ENCODE data around the gene PODNL1.

The PODNL1 gene

DNA sequence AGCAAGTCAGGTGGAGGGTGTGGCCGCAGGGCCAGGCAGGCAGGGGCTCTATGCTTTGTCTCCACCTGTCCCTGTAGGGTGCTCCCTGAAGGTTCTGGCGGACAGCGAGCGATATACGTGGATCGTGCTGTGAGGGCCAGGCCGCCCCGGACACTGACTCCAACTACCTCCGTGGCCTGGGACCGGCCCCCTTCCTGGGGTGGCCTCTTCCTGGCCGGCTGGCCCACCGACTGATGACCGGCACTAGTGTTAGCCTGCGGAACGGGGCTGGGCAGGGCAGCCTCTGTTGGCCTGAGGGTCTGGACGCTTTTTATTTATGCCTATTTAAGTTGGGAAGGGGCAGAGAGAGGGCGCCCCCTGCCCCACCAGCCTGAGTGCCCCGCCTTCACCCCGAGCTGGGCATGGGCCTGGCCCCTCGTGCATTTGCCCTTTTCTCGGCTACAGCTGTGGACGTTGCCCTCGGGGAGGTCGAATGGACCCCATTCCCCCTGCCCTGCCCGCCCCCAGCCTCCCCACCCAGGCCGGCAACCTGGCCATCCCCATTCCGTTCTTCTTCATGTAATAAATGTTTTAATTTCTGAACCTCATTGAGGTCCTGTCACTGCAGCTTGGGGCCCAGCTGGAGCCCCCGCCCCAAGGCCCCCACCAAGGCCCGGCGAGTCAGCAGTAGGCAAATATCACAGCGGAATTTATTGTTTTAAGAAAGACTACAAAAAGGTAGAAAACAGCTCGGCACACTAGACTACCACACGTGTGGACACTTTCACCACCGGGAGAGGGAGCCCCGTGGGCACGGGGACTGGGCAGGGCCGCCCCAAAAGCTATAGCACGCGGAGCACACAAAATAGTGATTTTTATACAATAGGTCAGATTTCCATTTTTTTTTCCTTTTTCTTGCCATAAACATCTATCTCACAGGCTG lies 22.9 kb upstream of the PODNL1 start:
- Histone ChIP-seq H3K4me1 (no peaks in the 10 kb centered on the region), H3K9ac (no peak overlapping the region), H3K79me2 (no peaks in the 10 kb centered on the region), H3K27me3 (ENCODE audit: control insufficient read depth, insufficient read depth, low read length) (no peaks in the 10 kb centered on the region), H3K36me3 (ENCODE audit: control insufficient read depth, insufficient read depth, low read length) (no peaks in the 10 kb centered on the region), H3K4me2 (ENCODE audit: low read length) (no peak overlapping the region), H3K4me3 (ENCODE audit: low read depth, low read length) (no peak overlapping the region), H3K27ac (no peak overlapping the region), H3K9me3 (ENCODE audit: control insufficient read depth, low read length) (no peaks in the 10 kb centered on the region), H2AFZ (no peak overlapping the region)
- TF ChIP-seq, protein P1, sequence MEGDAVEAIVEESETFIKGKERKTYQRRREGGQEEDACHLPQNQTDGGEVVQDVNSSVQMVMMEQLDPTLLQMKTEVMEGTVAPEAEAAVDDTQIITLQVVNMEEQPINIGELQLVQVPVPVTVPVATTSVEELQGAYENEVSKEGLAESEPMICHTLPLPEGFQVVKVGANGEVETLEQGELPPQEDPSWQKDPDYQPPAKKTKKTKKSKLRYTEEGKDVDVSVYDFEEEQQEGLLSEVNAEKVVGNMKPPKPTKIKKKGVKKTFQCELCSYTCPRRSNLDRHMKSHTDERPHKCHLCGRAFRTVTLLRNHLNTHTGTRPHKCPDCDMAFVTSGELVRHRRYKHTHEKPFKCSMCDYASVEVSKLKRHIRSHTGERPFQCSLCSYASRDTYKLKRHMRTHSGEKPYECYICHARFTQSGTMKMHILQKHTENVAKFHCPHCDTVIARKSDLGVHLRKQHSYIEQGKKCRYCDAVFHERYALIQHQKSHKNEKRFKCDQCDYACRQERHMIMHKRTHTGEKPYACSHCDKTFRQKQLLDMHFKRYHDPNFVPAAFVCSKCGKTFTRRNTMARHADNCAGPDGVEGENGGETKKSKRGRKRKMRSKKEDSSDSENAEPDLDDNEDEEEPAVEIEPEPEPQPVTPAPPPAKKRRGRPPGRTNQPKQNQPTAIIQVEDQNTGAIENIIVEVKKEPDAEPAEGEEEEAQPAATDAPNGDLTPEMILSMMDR (IDR thresholded peaks at IDR 0.05) = no peak

DNA sequence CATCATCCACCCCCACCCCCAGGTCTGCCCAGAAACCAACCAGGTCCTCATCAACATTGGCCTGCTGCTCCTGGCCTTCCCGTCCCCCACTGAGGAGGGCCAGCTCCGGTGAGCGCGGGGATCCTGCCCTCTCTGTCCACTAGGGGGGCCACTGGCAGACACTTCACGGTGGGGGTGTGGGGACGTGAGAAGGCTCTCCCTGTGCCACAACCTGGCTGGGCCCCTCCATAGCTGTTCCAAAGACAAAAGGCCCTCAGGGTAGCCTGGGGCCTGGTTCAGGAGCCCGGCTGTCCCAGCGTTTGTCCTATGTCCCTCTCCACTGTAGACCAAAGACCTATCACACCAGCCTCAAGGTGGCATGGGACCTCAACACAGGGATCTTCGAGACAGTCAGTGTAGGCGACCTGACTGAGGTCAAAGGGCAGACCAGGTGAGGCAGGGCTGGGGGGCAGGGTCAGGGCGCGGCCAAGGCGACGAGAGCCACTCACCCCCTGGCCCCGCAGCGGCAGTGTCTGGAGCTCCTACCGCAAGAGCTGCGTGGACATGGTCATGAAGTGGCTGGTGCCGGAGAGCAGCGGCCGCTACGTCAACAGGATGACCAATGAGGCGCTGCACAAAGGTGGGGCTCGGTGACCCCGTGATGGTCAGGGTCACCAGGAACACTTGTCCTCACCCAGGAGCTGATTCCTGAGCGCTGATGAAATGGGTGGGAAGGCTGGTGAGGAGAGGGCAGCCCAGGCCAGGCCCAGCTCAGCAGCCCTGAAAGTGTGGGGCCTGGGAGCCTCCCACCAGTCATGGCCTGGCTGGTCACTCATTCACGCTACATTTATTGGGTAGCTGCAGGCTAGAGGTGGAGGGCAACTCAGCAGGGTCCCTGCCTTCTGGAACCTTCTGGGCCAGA lies 22.0 kb upstream of the PODNL1 start:
- no peaks in the 10 kb centered on the region for H3K4me1 ChIP-seq
- H2AFZ ChIP-seq = no peak overlapping the region
- H3K4me2 ChIP-seq (ENCODE audit: low read length) = no peak overlapping the region
- no peaks in the 10 kb centered on the region for H3K79me2 ChIP-seq
- H3K9ac ChIP-seq = no peak overlapping the region
- H3K27ac ChIP-seq = no peak overlapping the region
- TF ChIP-seq, protein P1 (IDR thresholded peaks at IDR 0.05) = peak; percentile 38
- H3K9me3 ChIP-seq (ENCODE audit: control insufficient read depth, low read length) = no peaks in the 10 kb centered on the region
- no peaks in the 10 kb centered on the region for H3K27me3 ChIP-seq (ENCODE audit: control insufficient read depth, insufficient read depth, low read length)
- H3K36me3 ChIP-seq (ENCODE audit: control insufficient read depth, insufficient read depth, low read length) = no peaks in the 10 kb centered on the region
- no peak overlapping the region for H3K4me3 ChIP-seq (ENCODE audit: low read depth, low read length)

DNA sequence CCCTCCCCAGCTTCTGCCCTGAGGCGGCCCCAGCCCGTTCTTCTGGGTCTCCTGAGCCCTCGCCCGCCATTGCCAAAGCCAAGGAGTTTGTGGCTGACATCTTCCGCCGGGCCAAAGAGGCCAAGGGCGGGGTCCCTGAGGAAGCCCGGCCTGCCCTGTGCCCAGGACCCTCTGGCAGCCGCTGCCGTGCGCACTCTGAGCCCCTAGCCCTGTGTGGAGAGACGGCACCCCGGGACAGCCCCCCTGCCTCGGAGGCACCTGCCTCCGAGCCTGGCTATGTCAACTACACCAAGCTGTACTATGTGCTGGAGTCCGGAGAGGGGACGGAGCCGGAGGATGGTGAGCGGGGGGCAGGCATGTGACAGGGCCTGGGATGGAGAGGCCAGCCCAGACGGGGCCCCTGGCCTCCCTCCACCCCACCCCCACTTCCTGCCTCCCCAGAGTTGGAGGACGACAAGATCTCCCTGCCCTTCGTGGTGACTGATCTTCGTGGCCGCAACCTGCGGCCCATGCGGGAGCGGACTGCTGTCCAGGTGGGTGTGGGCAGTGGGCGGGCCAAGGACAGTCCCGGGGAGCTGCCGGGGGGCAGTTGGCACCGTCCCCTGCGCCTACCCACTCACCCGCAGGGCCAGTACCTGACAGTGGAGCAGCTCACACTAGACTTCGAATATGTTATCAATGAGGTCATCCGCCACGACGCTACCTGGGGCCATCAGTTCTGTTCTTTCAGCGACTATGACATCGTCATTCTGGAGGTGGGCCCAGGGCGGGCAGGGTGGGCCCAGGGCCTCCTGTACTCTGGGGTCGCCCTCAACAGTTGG lies 21.1 kb upstream of the PODNL1 start:
- H3K9me3 ChIP-seq (ENCODE audit: control insufficient read depth, low read length) = no peaks in the 10 kb centered on the region
- no peaks in the 10 kb centered on the region for H3K36me3 ChIP-seq (ENCODE audit: control insufficient read depth, insufficient read depth, low read length)
- H3K4me2 ChIP-seq (ENCODE audit: low read length) = no peak overlapping the region
- H3K27ac ChIP-seq = no peak overlapping the region
- no peak overlapping the region for H2AFZ ChIP-seq
- TF ChIP-seq, protein P1 (IDR thresholded peaks at IDR 0.05) = no peak
- H3K9ac ChIP-seq = no peak overlapping the region
- H3K4me3 ChIP-seq (ENCODE audit: low read depth, low read length) = no peak overlapping the region
- H3K4me1 ChIP-seq = no peaks in the 10 kb centered on the region
- H3K79me2 ChIP-seq = no peaks in the 10 kb centered on the region
- H3K27me3 ChIP-seq (ENCODE audit: control insufficient read depth, insufficient read depth, low read length) = no peaks in the 10 kb centered on the region

DNA sequence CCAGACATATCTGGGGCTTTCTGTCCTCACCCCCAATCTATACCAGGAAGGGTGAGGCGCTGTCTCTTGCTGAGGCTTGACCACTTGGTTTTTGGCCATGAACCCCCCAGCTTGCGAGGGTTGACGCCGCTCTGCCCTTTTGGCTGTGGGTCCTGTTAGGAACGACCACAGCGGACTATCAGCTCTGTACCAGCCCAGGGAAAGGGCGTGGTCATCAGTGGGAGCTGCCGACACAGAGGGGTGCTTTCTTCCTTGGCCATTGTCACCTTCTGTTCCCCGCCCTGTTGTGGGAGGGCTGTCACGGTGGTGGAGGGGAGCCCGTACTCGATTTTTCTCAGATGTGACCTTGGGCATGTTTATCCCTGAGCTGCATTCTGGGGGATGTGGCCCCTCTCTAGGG lies 19.8 kb upstream of the PODNL1 start:
- Histone ChIP-seq H3K9ac (no peak overlapping the region), H3K4me1 (peaks cover 7% of the 10 kb centered on the region), H3K36me3 (ENCODE audit: control insufficient read depth, insufficient read depth, low read length) (no peaks in the 10 kb centered on the region), H3K27ac (no peak overlapping the region), H3K79me2 (peaks cover 11% of the 10 kb centered on the region), H3K4me2 (ENCODE audit: low read length) (no peak overlapping the region), H3K9me3 (ENCODE audit: control insufficient read depth, low read length) (no peaks in the 10 kb centered on the region), H3K27me3 (ENCODE audit: control insufficient read depth, insufficient read depth, low read length) (no peaks in the 10 kb centered on the region), H2AFZ (no peak overlapping the region), H3K4me3 (ENCODE audit: low read depth, low read length) (no peak overlapping the region)
- TF ChIP-seq, protein P1 (IDR thresholded peaks at IDR 0.05) = no peak
